HL-60/S4 (cell line): ENCODE measurements around the gene APIP.

Experiments
- in situ Hi-C: fragments of 300-500 bp; cut with MboI; formaldehyde crosslinking; loops from 2 replicates; pipeline ENCODE4 v1.14.3; 2022; ENCODE audit warnings: low sequenced_read_pairs

Gene APIP

GRCh38 chr11:34891611-34892010 is 24.6 kb downstream of the APIP start:
- in situ Hi-C loops, result loop anchor here (10.0 to 25.0 kb wide), 2 partner anchors 307 to 504 kb away; no protein-coding TSS in a partner anchor

GRCh38 chr11:34890812-34891211 is 25.4 kb downstream of the APIP start:
- in situ Hi-C loops, result loop anchor here (10.0 to 25.0 kb wide), 2 partner anchors 306 to 504 kb away; no protein-coding TSS in a partner anchor

GRCh38 chr11:34890089-34890488 is 26.1 kb downstream of the APIP start:
- in situ Hi-C loops, result loop anchor here (10.0 to 25.0 kb wide), 2 partner anchors 305 to 503 kb away; no protein-coding TSS in a partner anchor

DNA sequence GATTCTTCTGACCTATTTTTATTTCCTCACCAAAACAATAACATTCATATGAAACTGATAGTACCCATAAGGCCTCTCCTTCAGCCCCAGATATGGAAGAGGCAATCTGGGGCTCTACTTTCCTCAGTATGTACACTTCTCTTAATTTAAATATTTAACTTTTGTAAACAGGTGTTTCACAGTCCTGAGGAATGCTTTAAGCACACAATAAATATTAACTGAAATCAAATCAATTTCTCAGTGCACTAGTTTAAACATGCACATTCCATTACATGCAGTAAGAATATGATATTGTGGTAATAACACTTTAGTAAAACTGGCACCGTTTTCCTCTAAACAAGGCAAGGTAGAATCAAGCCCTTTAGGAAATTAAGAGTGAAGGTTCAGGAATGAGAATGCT is 28.9 kb downstream of the APIP start:
- in situ Hi-C loops, result loop anchor here (25.0 kb wide), 1 partner anchor 500 kb away; no protein-coding TSS in a partner anchor

DNA sequence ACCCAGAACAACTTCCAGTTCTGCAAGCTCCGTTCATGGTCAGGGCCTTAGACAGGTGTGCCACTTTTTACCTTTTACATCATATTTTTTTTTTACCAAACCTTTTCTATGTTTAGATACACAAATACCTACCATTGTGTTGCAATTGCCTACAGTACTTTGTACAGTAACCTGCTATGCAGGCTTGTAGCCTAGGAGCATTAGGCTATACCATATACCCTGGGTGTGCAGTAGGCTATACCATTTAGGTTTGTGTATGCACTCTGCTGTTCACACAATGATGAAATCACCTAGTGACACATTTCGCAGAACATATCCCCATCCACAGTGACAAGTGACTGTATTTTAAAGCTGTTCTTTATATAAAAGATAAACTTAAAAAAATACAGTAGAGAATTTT is 29.6 kb downstream of the APIP start:
- in situ Hi-C loops, result loop anchor here (25.0 kb wide), 1 partner anchor 499 kb away; no protein-coding TSS in a partner anchor

DNA sequence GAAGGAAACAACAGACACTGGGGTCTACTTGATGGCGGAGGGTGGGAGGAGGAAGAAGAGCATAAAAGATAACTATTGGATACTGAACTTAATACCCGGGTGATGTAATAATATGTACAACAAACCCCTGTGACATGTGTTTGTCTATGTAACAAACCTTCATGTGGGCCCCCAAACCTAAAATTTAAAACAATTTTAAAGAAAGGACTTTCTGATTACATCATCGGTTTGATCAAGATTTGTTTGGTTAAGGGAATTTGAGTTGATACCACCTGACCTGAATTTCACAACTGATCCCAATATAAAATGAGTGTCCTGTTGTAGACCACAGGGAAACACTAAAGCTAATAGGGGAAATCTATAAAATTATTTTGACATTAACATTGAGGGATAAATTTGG is 34.3 kb downstream of the APIP start:
- in situ Hi-C loops, result loop anchor here (25.0 kb wide), 1 partner anchor 495 kb away; no protein-coding TSS in a partner anchor

DNA sequence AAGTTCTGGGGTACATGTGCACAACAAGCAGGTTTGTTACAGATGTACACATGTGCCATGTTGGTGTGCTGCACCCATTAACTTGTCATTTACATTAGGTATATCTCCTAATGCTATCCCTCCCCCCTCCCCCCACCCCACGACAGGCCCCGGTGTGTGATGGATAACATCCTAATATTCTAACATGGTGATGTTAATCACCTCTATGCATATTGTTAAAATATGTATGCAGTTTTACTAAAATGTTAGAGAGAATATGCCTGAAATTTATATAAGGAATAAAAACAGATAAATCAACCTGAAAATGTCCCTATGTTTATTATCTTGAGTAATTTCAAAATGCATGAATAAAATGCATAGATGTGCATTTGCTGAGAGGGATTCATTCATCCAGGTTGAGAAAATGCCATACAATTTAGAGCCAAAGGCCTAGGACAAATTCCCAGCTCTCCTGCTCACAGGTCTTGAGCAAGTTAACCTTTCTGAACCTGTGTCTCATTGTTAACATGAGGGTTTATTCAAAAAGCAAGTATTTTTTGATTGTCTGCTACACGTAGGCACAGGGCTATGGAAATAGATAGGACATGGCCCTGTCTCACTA is 38.7 kb downstream of the APIP start:
- in situ Hi-C loops, result loop anchor here (25.0 kb wide), 1 partner anchor 490 kb away; no protein-coding TSS in a partner anchor

DNA sequence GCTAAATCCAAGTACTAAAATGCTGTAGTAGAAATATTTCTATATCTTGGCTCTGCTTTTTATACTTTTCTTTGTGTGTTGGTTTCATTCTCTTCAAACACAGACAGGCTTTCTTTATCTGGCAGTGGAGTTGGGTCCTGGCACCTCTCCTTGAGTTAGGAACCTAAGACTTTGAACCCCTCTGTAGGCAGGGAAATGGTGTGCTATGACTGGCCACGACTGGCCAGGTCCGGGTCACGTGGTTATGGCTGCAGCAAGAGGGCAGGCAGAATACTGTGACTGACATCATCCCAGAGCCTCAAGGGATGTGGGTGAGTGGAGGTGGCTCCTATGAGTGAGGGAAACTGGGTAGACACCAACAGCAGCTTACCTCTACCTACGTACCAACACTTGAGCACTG is 42.0 kb downstream of the APIP start:
- in situ Hi-C loops, result no loop called here

GRCh38 chr11:34870548-34871196 is 45.5 kb downstream of the APIP start:
- in situ Hi-C loops, result no loop called here

DNA sequence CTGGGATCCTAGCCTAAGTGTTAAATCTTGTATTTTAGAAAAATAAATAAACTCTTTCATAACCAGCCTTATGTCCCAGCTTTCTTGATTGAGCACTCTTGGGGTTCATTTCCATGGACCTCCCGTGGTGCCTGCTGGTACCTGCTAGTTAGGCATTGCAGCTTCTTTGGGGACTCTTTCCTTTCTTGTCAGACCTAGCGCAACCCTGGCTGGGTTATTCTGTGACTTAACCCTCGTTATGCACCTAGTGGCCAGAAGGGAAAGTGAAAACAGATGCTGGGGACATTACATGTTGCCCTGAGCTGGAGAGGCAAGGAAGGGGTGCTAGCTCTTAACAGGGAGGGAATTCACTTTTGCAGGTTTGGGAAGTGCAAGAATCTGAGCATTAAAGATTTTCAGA is 46.8 kb downstream of the APIP start:
- in situ Hi-C loops, result no loop called here

GRCh38 chr11:34866375-34866774 is 49.8 kb downstream of the APIP start:
- in situ Hi-C loops, result no loop called here

GRCh38 chr11:34865261-34865660 is 50.9 kb downstream of the APIP start:
- in situ Hi-C loops, result no loop called here

DNA sequence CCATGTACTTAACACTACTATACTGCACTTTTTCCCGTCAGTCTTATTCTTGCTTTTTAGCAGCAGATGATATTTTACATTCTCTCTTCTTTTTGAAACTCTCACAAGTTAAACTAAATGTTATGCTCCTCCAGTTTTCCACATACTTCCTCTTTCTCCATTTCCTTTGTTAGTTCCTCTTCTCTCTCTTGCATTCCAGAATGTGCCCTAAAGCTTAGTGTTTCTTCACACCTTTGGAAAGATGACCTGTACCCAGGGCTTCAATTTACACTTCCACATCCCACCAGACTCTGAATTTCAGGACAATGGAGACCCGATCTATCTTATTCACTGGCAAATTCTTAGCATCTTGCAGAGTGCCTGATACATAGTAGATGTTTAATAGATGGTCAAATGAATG is 51.8 kb downstream of the APIP start:
- in situ Hi-C loops, result no loop called here

DNA sequence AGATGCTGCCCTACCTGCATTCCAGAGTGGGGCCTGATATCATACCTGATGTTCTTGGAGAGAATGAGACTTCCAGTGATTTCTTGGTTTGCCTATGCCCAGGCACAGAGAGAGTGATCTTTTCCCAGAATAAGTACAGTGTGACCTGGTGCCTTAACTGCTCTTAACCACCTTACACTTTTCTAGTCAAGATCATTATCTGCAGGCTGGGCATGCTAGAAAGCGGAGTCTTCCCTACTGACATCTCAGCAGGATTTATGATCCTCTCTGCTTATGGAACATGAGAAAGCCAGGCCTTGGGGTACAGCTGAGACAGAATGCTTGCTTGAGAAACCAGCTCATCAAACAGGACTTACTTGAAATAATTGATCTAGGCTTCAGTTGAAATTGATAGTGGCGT is 53.1 kb downstream of the APIP start:
- in situ Hi-C loops, result no loop called here

GRCh38 chr11:34860518-34860917 is 55.7 kb downstream of the APIP start:
- in situ Hi-C loops, result no loop called here

DNA sequence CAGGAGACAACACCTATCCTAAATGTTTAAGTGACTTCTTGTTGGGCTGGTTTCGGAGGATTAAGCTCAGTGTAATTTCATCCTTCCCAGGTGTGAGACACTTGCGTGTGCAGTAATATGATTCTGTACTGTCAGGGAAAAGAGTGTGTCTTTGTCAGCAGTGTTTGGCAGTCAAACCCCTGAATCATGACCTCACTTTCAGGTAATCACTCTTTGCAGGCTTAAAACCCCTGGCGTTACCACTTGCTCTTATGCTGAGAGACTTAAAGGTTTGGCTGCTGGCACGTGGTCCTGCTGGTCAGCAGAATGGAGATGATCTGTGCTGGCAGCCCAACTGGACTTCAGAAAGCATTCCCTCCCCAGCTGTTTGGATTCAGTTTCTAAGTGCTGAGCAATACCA is 56.1 kb downstream of the APIP start:
- in situ Hi-C loops, result no loop called here

DNA sequence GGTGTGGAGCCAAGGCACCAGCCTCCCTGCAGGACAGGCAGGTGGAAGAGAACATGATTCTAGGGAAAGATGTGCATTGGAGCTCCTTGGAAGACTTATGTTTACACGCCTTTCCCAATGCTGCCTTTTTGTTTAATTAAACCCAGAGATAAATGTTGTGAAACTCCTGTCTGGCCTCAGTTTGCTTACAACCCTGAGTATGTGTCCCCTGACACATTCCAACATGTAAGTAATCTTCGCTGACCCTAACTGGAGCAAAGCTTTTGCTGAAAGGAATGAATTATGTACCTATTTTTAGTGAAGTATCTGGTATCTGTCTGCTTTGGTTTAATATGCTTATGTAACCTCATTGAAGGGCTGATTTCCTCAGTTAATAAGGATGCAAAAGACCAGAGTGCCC is 56.7 kb downstream of the APIP start:
- in situ Hi-C loops, result no loop called here

GRCh38 chr11:34857463-34857862 is 58.7 kb downstream of the APIP start:
- in situ Hi-C loops, result no loop called here

DNA sequence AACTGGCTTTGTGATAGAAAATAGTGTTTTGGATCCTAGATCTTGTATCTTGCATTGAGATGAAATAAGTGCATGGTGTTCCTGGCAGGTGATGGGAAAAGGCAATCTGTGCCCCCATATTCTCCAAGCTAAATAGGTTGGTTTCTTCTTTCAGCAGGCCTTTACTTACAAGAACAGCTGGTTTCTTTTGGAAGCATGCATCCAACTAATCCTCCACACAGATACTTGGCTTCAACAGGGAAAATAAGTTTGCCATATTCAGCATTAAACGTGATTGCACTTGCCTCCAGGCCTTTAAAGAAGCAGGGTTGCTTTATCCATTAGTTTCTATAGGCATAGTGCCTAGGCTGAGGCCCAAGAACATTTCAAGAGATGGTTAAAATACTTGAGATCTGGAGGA is 59.9 kb downstream of the APIP start:
- in situ Hi-C loops, result no loop called here

DNA sequence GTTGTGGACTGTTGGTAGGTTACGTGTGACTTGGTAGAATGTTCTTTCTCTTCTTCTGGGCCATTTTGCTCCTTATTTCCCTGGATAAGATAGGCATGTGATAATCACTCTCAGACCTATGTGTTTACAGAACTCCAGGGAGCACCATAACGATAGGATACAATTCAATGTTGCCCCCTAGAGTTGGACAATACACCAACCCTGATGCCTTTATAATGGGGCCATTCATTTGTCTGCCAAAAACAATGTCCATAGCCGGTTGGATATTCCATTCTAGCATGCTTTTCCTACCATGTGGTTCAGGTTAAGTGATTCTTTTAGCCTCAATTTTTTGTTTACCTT is 60.5 kb downstream of the APIP start:
- in situ Hi-C loops, result no loop called here

DNA sequence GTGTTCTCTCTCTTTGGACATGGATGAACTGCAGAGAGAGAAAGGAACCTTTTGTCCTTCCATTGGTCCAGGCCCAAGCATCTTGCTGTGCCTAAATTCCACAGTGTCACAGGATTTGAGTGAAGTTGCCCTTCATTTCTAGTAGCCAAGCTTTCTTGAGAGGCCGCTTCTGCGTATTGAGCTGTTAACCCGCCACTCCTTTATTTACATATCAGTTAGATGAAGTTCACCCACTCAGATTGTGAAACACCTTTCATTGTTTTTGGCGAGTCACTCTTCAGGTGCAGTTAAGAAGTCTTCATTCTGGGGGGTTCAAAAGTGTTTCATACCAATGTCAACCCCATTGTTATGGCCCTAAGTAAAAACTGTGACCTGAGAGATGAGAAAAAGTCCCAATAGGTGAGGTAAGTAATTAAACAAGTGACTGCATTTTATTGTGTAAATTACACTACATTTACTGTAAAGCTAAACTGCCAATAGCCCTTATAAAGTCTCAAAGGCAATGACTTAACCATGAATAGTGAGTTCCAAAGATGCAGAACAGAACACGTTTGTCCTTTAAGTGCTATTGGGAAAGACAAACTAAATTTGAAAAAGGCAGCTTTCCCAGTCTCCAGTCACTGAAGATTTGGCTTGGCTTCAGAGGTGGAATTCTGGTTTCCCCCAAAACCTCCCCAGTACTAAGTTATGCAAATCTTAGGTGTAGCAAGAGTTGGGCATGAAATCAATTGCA is 61.0 kb downstream of the APIP start:
- in situ Hi-C loops, result no loop called here

GRCh38 chr11:34851916-34852315 is 64.3 kb downstream of the APIP start:
- in situ Hi-C loops, result no loop called here
